Mesendoderm (in vitro differentiated cells): ENCODE data around the gene ZNF526.

Source experiments
- DNase-seq: peaks from one replicate; pipeline ENCODE4 v3.0.0; 2013
- H2AK5ac ChIP-seq: 2 replicates; pipeline ENCODE4 v1.6.1; 2013; ENCODE audit warnings: low read length, inconsistent platforms
- H2BK120ac ChIP-seq: 2 replicates; pipeline ENCODE4 v1.6.1; 2013; ENCODE audit warnings: low read depth, mild to moderate bottlenecking, low read length, moderate library complexity, mixed read lengths
- H2BK15ac ChIP-seq: replicated peaks from 2 replicates; pipeline ENCODE4 v1.6.1; 2013; ENCODE audit warnings: low read depth, mild to moderate bottlenecking, moderate library complexity
- H2BK5ac ChIP-seq: 2 replicates; pipeline ENCODE4 v1.6.1; 2013; ENCODE audit warnings: low read length, inconsistent platforms
- H3K18ac ChIP-seq: 2 replicates; pipeline ENCODE4 v1.6.1; 2013; ENCODE audit warnings: mild to moderate bottlenecking, low read length, mixed read lengths
- H3K23ac ChIP-seq: one replicate; pipeline ENCODE4 v1.6.1; 2013; ENCODE audit warnings: low read length
- H3K27ac ChIP-seq: 2 replicates; pipeline ENCODE4 v1.5.1; 2013; ENCODE audit warnings: low read depth, mild to moderate bottlenecking, inconsistent platforms, low read length, moderate library complexity
- H3K27me3 ChIP-seq: 2 replicates; pipeline ENCODE4 v1.6.1; 2013; ENCODE audit warnings: low read length, control low read depth, mild to moderate bottlenecking, inconsistent platforms; ENCODE audit not compliant: insufficient read depth, poor library complexity
- H3K36me3 ChIP-seq: 2 replicates; pipeline ENCODE4 v1.6.1; 2013; ENCODE audit warnings: low read length, inconsistent platforms; ENCODE audit not compliant: control insufficient read depth, insufficient read depth
- H3K4ac ChIP-seq: one replicate; pipeline ENCODE4 v1.6.1; 2013; ENCODE audit warnings: low read depth, mild to moderate bottlenecking, low read length, moderate library complexity
- H3K4me1 ChIP-seq: 2 replicates; pipeline ENCODE4 v1.6.1; 2013; ENCODE audit warnings: low read depth, low read length, inconsistent platforms; ENCODE audit not compliant: control insufficient read depth
- H3K4me2 ChIP-seq: 2 replicates; pipeline ENCODE4 v1.6.1; 2013; ENCODE audit warnings: low read length
- H3K4me3 ChIP-seq: 2 replicates; pipeline ENCODE4 v1.5.1; 2013; ENCODE audit warnings: mild to moderate bottlenecking, low read length
- H3K56ac ChIP-seq: one replicate; pipeline ENCODE4 v1.6.1; 2013; ENCODE audit warnings: low read length
- H3K79me1 ChIP-seq: 2 replicates; pipeline ENCODE4 v1.6.1; 2013; ENCODE audit warnings: low read length, inconsistent platforms
- H3K79me2 ChIP-seq: 2 replicates; pipeline ENCODE4 v1.6.1; 2013; ENCODE audit warnings: mild to moderate bottlenecking, low read length; ENCODE audit not compliant: control insufficient read depth, insufficient read depth
- H3K9ac ChIP-seq: 2 replicates; pipeline ENCODE4 v1.6.1; 2013; ENCODE audit warnings: low read length, inconsistent platforms
- H4K5ac ChIP-seq: one replicate; pipeline ENCODE4 v1.6.1; 2013; ENCODE audit warnings: low read length
- H4K8ac ChIP-seq: one replicate; pipeline ENCODE4 v1.6.1; 2013; ENCODE audit warnings: low read depth, mild to moderate bottlenecking, control low read depth, low read length, moderate library complexity
- WGBS: extraction: QIAGEN DNeasy Blood & Tissue Kit; methylation state at CpG from one replicate; pipeline ENCODE4 v1.1.7; 2013; ENCODE audit warnings: low lambda C conversion rate, missing lambda C conversion rate; ENCODE audit not compliant: insufficient coverage; ENCODE audit errors: extremely low coverage; 5-methylcytosine and 5-hydroxymethylcytosine counted together

Gene ZNF526

DNA sequence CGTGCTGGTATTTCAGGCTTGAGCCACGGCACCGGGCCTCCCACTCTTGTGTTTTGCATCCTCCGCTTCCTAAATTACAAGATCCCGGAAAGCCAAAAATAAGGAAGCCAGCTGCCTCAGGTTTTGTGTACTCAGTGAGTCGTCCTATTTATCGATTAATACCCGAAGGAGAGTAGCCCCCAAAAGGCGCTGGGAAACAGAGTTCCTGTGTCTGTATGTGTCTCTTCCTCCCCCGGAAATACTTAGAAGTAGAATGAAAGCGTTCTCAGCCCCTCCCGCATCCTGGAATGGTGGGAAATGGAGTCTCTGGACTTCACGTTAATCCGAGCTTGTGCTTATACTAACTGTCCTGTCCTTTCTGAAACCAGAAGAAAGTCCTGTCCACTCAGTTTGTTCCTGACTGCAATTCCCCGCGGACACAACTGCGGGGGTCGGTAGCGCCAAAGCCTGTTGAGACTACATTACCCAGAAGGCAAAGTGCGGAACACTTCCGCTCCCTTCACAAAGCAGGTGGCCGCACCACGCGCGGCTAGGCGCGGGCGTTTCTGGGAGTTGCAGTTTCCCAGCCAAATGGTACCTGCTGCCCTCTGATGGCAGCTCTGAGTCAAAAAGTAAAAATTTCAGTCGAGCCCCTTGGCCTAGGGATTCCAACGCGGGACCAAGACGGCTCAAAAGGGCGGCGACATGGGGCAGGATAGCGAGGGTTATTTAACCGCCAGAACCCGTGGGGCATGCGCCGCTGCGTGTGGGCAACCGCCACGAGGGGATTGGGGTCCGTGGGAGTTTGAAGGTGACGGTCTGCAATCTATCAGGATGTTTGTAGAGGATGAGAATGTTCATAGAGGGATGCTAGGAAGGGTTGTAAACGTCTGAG is 24.5 kb downstream of the ZNF526 start:
- H3K36me3 ChIP-seq, result peaks cover 4% of the 10 kb centered on the region
- no peak overlapping the region for H2BK15ac ChIP-seq
- WGBS, result no CpG with 5 or more reads among the region's 45 CpGs
- H3K79me1 ChIP-seq, result peaks cover 17% of the 10 kb centered on the region
- no peak overlapping the region for H2AK5ac ChIP-seq
- no peak overlapping the region for H2BK120ac ChIP-seq
- peak; percentile 98 for DNase-seq
- no peaks in the 10 kb centered on the region for H3K4me1 ChIP-seq
- peak overlapping the region; percentile 19 for H3K18ac ChIP-seq
- no peak overlapping the region for H3K23ac ChIP-seq
- peak overlapping the region; percentile 70 for H3K4me2 ChIP-seq
- peak overlapping the region; percentile 71 for H3K56ac ChIP-seq
- H3K27me3 ChIP-seq, result no peaks in the 10 kb centered on the region
- H3K27ac ChIP-seq, result no peak overlapping the region
- peak overlapping the region; percentile 26 for H3K4ac ChIP-seq
- no peak overlapping the region for H4K8ac ChIP-seq
- H3K4me3 ChIP-seq, result peak overlapping the region; percentile 5
- H3K9ac ChIP-seq, result peak overlapping the region; percentile 66
- peaks cover 12% of the 10 kb centered on the region for H3K79me2 ChIP-seq
- H2BK5ac ChIP-seq, result no peak overlapping the region
- no peak overlapping the region for H4K5ac ChIP-seq

DNA sequence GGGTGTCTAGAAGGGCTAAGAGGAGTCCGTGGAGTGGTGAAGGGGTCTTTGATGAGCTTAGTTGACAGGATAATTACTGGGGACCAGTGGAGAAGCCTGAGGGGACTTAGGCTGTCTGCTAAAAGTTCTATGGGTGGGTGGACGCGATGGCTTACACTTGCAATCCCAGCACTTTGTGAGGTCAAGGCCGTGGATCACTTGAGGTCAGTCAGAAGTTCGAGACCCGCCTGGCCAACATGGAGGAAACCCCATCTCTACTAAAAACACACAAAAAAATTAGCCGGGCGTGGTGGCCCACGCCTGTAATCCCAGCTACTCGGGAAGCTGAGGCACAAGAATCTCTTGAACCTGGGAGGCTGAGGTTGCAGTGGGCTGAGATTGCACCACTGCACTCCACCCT is 25.1 kb downstream of the ZNF526 start:
- H3K4me3 ChIP-seq, result no peak overlapping the region
- H3K23ac ChIP-seq, result no peak overlapping the region
- peaks cover 14% of the 10 kb centered on the region for H3K79me2 ChIP-seq
- no peak overlapping the region for H2AK5ac ChIP-seq
- H3K56ac ChIP-seq, result peak overlapping the region; percentile 49
- no peak overlapping the region for H4K8ac ChIP-seq
- WGBS, result no CpG with 5 or more reads among the region's 10 CpGs
- no peak overlapping the region for H2BK15ac ChIP-seq
- H3K79me1 ChIP-seq, result peaks cover 18% of the 10 kb centered on the region
- H2BK5ac ChIP-seq, result no peak overlapping the region
- peak overlapping the region; percentile 28 for H3K9ac ChIP-seq
- H3K27ac ChIP-seq, result no peak overlapping the region
- no peak overlapping the region for H2BK120ac ChIP-seq
- no peaks in the 10 kb centered on the region for H3K4me1 ChIP-seq
- no peak overlapping the region for H3K4me2 ChIP-seq
- H4K5ac ChIP-seq, result no peak overlapping the region
- H3K18ac ChIP-seq, result no peak overlapping the region
- no peak overlapping the region for H3K4ac ChIP-seq
- DNase-seq, result no peak
- peaks cover 8% of the 10 kb centered on the region for H3K36me3 ChIP-seq
- no peaks in the 10 kb centered on the region for H3K27me3 ChIP-seq

DNA sequence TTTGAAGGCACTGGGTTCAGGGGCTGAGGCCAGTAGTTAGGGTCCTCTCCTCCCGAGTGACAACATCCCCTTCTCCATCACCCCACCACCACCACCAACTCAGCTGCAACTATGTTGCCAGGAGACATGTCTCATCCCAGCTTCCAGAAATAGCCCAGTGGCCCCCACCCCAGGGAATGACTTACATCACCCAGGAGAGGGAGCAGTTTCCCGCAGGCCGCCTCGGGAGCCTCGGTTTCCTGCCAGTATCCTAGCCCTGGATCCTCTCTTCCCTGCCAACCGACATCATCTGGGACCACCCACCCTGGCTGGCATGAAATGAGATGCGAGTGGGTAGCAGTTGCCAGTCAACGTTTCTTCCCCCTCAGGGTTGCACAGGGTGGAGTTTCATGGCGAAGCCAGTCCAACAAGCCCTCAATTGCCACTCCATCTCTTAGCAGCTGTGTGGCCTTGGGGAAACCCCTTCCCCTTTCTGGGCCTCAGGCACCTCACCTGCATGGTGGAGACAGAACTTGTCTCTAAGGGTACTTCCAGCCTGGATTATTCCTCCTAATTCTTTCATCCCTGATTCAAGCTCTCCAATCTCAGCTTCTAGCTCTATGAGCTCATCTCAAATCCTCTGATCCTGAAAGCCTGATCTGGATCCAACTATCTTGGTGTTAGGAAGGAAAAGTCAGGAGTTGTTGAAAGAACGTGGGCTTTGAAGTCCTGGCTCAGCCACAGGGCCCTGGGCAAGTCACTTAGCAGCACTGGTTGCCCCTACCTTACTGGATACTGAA is 26.2 kb downstream of the ZNF526 start:
- Histone ChIP-seq H3K27me3 (no peaks in the 10 kb centered on the region), H3K4me3 (no peak overlapping the region), H2BK15ac (no peak overlapping the region), H2AK5ac (no peak overlapping the region), H2BK5ac (no peak overlapping the region), H3K79me1 (peaks cover 18% of the 10 kb centered on the region), H3K9ac (no peak overlapping the region), H3K36me3 (peaks cover 8% of the 10 kb centered on the region), H3K4me2 (no peak overlapping the region), H2BK120ac (no peak overlapping the region), H3K4me1 (no peaks in the 10 kb centered on the region), H3K23ac (no peak overlapping the region), H3K27ac (no peak overlapping the region), H4K5ac (no peak overlapping the region), H3K79me2 (peaks cover 15% of the 10 kb centered on the region), H3K56ac (peak overlapping the region; percentile 22), H3K4ac (no peak overlapping the region), H4K8ac (no peak overlapping the region), H3K18ac (no peak overlapping the region)
- peak; percentile 82 for DNase-seq
- no CpG with 5 or more reads among the region's 10 CpGs for WGBS

DNA sequence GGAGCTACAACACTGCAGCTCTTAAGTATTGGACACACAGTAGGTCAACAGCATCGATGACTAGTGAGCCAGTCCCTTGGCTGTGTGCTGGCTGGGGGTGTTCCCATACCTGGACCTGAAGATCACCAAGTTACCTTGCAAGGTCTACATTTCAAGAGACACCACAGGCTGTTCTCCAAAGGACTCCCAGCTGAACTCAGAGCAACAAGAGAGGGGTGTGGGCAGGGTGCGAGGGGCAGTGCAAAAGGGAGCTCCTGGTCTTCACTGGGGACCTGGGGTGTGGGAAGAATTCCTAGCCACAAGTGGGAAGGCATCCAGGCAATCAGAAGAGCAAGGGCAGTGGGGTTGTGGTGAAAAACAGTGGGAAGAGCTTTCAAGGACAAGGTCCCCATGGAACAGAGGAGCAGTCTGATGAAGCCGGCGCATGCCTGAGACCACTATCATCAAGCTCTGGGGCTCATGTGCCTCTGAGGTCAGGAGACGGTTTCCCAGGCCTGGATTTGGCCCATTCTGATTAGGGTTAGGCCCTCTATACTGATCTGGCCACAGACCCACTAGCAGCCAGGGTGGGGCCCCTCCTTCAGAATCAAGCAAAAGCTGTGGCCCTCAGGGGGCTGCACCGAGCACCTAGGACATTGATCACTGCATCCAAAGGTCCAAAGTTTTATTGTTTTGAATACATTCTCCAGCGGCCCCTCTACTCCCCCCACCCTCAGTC is 27.0 kb downstream of the ZNF526 start:
- no peak overlapping the region for H4K8ac ChIP-seq
- no peak overlapping the region for H3K23ac ChIP-seq
- no peak overlapping the region for H3K4ac ChIP-seq
- no peak overlapping the region for H3K27ac ChIP-seq
- no peak overlapping the region for H4K5ac ChIP-seq
- no peak overlapping the region for H2BK120ac ChIP-seq
- H3K36me3 ChIP-seq, result peaks cover 8% of the 10 kb centered on the region
- no peak overlapping the region for H3K18ac ChIP-seq
- no CpG with 5 or more reads among the region's 7 CpGs for WGBS
- H2AK5ac ChIP-seq, result no peak overlapping the region
- no peak overlapping the region for H2BK15ac ChIP-seq
- no peak overlapping the region for H3K4me2 ChIP-seq
- peaks cover 6% of the 10 kb centered on the region for H3K4me1 ChIP-seq
- H3K27me3 ChIP-seq, result no peaks in the 10 kb centered on the region
- peaks cover 18% of the 10 kb centered on the region for H3K79me1 ChIP-seq
- H3K79me2 ChIP-seq, result peaks cover 16% of the 10 kb centered on the region
- no peak overlapping the region for H3K56ac ChIP-seq
- H2BK5ac ChIP-seq, result no peak overlapping the region
- DNase-seq, result no peak
- H3K9ac ChIP-seq, result no peak overlapping the region
- no peak overlapping the region for H3K4me3 ChIP-seq

DNA sequence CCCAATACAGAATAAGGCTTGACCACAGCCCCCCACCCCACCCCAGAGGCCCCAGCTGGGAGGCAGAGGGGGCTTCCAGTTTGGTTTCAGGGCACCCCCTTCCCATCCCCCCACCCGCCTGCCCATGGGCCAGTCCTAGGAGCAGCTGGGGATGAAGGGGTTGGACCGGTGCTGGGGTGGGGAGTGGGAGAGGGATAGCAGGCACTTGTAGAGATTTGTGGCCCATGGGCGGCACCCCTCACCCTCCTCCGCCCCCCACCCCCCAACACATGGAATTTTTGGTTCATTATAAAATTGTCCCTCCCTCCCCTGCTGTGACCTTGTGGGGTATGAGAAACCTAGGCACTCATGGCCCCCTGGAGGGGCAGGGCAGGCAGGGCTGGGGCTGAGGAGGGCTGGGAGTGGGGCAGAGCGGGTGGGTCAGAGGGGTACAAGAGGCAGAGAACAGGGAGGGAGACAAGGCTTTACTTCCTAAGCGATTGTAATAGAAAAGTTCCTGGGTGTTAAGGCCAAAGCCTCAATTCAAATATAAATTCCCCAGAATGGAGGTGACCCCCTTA is 27.6 kb downstream of the ZNF526 start:
- Histone ChIP-seq H3K18ac (no peak overlapping the region), H3K4me3 (no peak overlapping the region), H3K4ac (no peak overlapping the region), H3K56ac (no peak overlapping the region), H2BK5ac (no peak overlapping the region), H3K4me2 (no peak overlapping the region), H3K23ac (no peak overlapping the region), H3K79me2 (peaks cover 22% of the 10 kb centered on the region), H4K8ac (no peak overlapping the region), H3K36me3 (peaks cover 8% of the 10 kb centered on the region), H2BK15ac (no peak overlapping the region), H4K5ac (no peak overlapping the region), H3K79me1 (peaks cover 20% of the 10 kb centered on the region), H3K27me3 (no peaks in the 10 kb centered on the region), H2BK120ac (no peak overlapping the region), H3K27ac (no peak overlapping the region), H3K4me1 (peaks cover 10% of the 10 kb centered on the region), H2AK5ac (no peak overlapping the region), H3K9ac (no peak overlapping the region)
- WGBS, result no CpG with 5 or more reads among the region's 6 CpGs
- no peak for DNase-seq
